NCI-H748 (cell line): ENCODE data around the gene SMCO4.

Experiments
- DNase-seq: peaks from one replicate; lab custom pipeline; 2025; ENCODE audit not compliant: unreplicated experiment; lab: John Stamatoyannopoulos, UW

SMCO4 gene

GRCh38 chr11:93510196-93510873 lies 32.9 kb downstream of the SMCO4 start:
- no peak for DNase-seq

GRCh38 chr11:93507517-93507916 lies 35.7 kb downstream of the SMCO4 start:
- DNase-seq: no peak

- no peak for DNase-seq
These were observed 37.5 kb downstream of the SMCO4 start for GRCh38 chr11:93505703-93506102.

GRCh38 chr11:93504110-93505095 lies 38.8 kb downstream of the SMCO4 start:
- DNase-seq: peak; percentile 64

GRCh38 chr11:93501856-93502255 lies 41.3 kb downstream of the SMCO4 start:
- DNase-seq: no peak

GRCh38 chr11:93500759-93501158 lies 42.4 kb downstream of the SMCO4 start:
- DNase-seq: no peak

GRCh38 chr11:93498641-93499040 lies 44.5 kb downstream of the SMCO4 start:
- no peak for DNase-seq

GRCh38 chr11:93498161-93498560 lies 45.0 kb downstream of the SMCO4 start:
- no peak for DNase-seq

GRCh38 chr11:93497596-93497995 lies 45.6 kb downstream of the SMCO4 start:
- DNase-seq: no peak

GRCh38 chr11:93494357-93494756 lies 48.8 kb downstream of the SMCO4 start:
- DNase-seq: no peak

GRCh38 chr11:93493252-93493897 lies 49.8 kb downstream of the SMCO4 start:
- DNase-seq: peak; percentile 2

- DNase-seq: no peak
These were observed 50.5 kb downstream of the SMCO4 start for GRCh38 chr11:93492464-93493251.

- no peak for DNase-seq
These were observed 51.2 kb downstream of the SMCO4 start for GRCh38 chr11:93491973-93492372.

GRCh38 chr11:93490996-93491618 lies 52.1 kb downstream of the SMCO4 start:
- no peak for DNase-seq

- DNase-seq: no peak
These were observed 53.4 kb downstream of the SMCO4 start for GRCh38 chr11:93489841-93490240.

- DNase-seq: peak; percentile 54
These were observed 56.1 kb downstream of the SMCO4 start for GRCh38 chr11:93487032-93487483.

- no peak for DNase-seq
These were observed 57.2 kb downstream of the SMCO4 start for GRCh38 chr11:93485983-93486382.

- DNase-seq: no peak
These were observed 58.5 kb downstream of the SMCO4 start for GRCh38 chr11:93484716-93485115.

- no peak for DNase-seq
These were observed 60.6 kb downstream of the SMCO4 start for GRCh38 chr11:93482556-93482955.

GRCh38 chr11:93481696-93482095 lies 61.5 kb downstream of the SMCO4 start:
- DNase-seq: no peak
